Osteoblast (primary cell): ENCODE measurements around the gene PRR33. TPM values are rescaled to one million over a fixed set of nuclear protein-coding genes. Genes with fewer than 3 reads are reported as not detected.

Experiments used
- DNase-seq: peaks from one replicate; pipeline ENCODE4 v3.0.0; 2011; ENCODE audit warnings: low spot score, mixed read lengths; ENCODE audit not compliant: insufficient read length; ENCODE audit errors: missing footprints
- H2AFZ ChIP-seq: 2 replicates; pipeline ENCODE4 v1.6.0; 2011; ENCODE audit warnings: mild to moderate bottlenecking, low read length
- H3K27ac ChIP-seq: 2 replicates; pipeline ENCODE4 v1.5.1; 2011; ENCODE audit warnings: mild to moderate bottlenecking, low read depth, low read length, moderate library complexity
- H3K27me3 ChIP-seq: 2 replicates; pipeline ENCODE4 v1.6.0; 2012; ENCODE audit warnings: mild to moderate bottlenecking, control low read depth, inconsistent platforms, low read length, moderate library complexity; ENCODE audit not compliant: insufficient read depth
- H3K36me3 ChIP-seq: 2 replicates; pipeline ENCODE4 v1.5.1; 2011; ENCODE audit warnings: mild to moderate bottlenecking, low read length, control low read depth, moderate library complexity; ENCODE audit not compliant: insufficient read depth
- H3K4me1 ChIP-seq: 2 replicates; pipeline ENCODE4 v1.5.1; 2011; ENCODE audit warnings: mild to moderate bottlenecking, low read length, control low read depth, moderate library complexity; ENCODE audit not compliant: insufficient read depth
- H3K4me2 ChIP-seq: 2 replicates; pipeline ENCODE4 v1.6.0; 2011; ENCODE audit warnings: mild to moderate bottlenecking, low read length; ENCODE audit not compliant: insufficient read depth
- H3K4me3 ChIP-seq: fragments of 200-600 bp; sonication (generic); 3 replicates; pipeline ENCODE4 v1.5.1; 2012; ENCODE audit warnings: mild to moderate bottlenecking, low read length, inconsistent platforms; ENCODE audit not compliant: insufficient read depth
- H3K79me2 ChIP-seq: 2 replicates; pipeline ENCODE4 v1.6.0; 2012; ENCODE audit warnings: mild to moderate bottlenecking, low read length, control low read depth, inconsistent platforms; ENCODE audit not compliant: insufficient read depth
- H3K9me3 ChIP-seq: 2 replicates; pipeline ENCODE4 v1.5.1; 2011; ENCODE audit warnings: low read depth, low read length, control low read depth
- H4K20me1 ChIP-seq: 2 replicates; pipeline ENCODE4 v1.6.0; 2012; ENCODE audit warnings: mild to moderate bottlenecking, low read length, control low read depth; ENCODE audit not compliant: insufficient read depth
- CTCF ChIP-seq: IDR thresholded peaks from 2 replicates; pipeline ENCODE4 v1.5.1; 2011; ENCODE audit warnings: mild to moderate bottlenecking, low read depth, low read length, moderate library complexity; ENCODE audit errors: extremely low read depth
- total RNA-seq: library from RNA; depleted of rRNA; stranded (reverse); fragments of >200 nt; gene quantifications from 2 replicates; pipeline ENCODE4 v1.2.3, GENCODE V29; 2012

Gene PRR33
- total RNA-seq, 1 donor = not detected

GRCh38 chr11:1896468-1896867, 4.8 kb upstream of the PRR33 start:
- Histone ChIP-seq H3K4me3 (no peak overlapping the region), H2AFZ (no peak overlapping the region), H4K20me1 (no peaks in the 10 kb centered on the region), H3K27me3 (peaks cover 26% of the 10 kb centered on the region), H3K9me3 (no peaks in the 10 kb centered on the region), H3K27ac (no peak overlapping the region), H3K36me3 (no peaks in the 10 kb centered on the region), H3K4me2 (no peak overlapping the region), H3K4me1 (no peaks in the 10 kb centered on the region), H3K79me2 (no peaks in the 10 kb centered on the region)
- no peak for DNase-seq
- TF ChIP-seq CTCF = no peak

- H3K27ac ChIP-seq = no peak overlapping the region
- no peaks in the 10 kb centered on the region for H3K9me3 ChIP-seq
- no peaks in the 10 kb centered on the region for H3K4me1 ChIP-seq
- H3K27me3 ChIP-seq = peaks cover 22% of the 10 kb centered on the region
- H2AFZ ChIP-seq = no peak overlapping the region
- no peak overlapping the region for H3K4me2 ChIP-seq
- TF ChIP-seq CTCF = no peak
- no peak overlapping the region for H3K4me3 ChIP-seq
- H3K79me2 ChIP-seq = no peaks in the 10 kb centered on the region
- no peak for DNase-seq
- H4K20me1 ChIP-seq = no peaks in the 10 kb centered on the region
- no peaks in the 10 kb centered on the region for H3K36me3 ChIP-seq
Observed at GRCh38 chr11:1894759-1895158, 3.1 kb upstream of the PRR33 start.

GRCh38 chr11:1893581-1894359, 2.1 kb upstream of the PRR33 start:
- peaks cover 17% of the 10 kb centered on the region for H3K27me3 ChIP-seq
- H3K79me2 ChIP-seq = no peaks in the 10 kb centered on the region
- no peak overlapping the region for H2AFZ ChIP-seq
- no peaks in the 10 kb centered on the region for H3K4me1 ChIP-seq
- no peak for DNase-seq
- no peaks in the 10 kb centered on the region for H3K36me3 ChIP-seq
- no peaks in the 10 kb centered on the region for H4K20me1 ChIP-seq
- H3K4me2 ChIP-seq = no peak overlapping the region
- TF ChIP-seq CTCF = no peak
- H3K9me3 ChIP-seq = no peaks in the 10 kb centered on the region
- H3K27ac ChIP-seq = no peak overlapping the region
- no peak overlapping the region for H3K4me3 ChIP-seq

- TF ChIP-seq CTCF = no peak
- Histone ChIP-seq H2AFZ (no peak overlapping the region), H3K36me3 (no peaks in the 10 kb centered on the region), H3K79me2 (no peaks in the 10 kb centered on the region), H3K4me2 (no peak overlapping the region), H3K27me3 (peaks cover 11% of the 10 kb centered on the region), H3K4me3 (no peak overlapping the region), H3K4me1 (no peaks in the 10 kb centered on the region), H4K20me1 (no peaks in the 10 kb centered on the region), H3K27ac (no peak overlapping the region), H3K9me3 (no peaks in the 10 kb centered on the region)
- DNase-seq = no peak
Observed at GRCh38 chr11:1892558-1892957, 863 bp upstream of the PRR33 start.
